Measurements from ENCODE around the gene PDSS2. TPM values are rescaled to one million over a fixed set of nuclear protein-coding genes. Genes with fewer than 3 reads are reported as not detected.
"Not testable (repeated sequence)": the region's sequence is repeated elsewhere in the genome, so short reads cannot be mapped to it uniquely, and the experiment has no call there.

The PDSS2 gene
- total RNA-seq, 1 donor from 2014 or later, result 19.7 TPM

DNA sequence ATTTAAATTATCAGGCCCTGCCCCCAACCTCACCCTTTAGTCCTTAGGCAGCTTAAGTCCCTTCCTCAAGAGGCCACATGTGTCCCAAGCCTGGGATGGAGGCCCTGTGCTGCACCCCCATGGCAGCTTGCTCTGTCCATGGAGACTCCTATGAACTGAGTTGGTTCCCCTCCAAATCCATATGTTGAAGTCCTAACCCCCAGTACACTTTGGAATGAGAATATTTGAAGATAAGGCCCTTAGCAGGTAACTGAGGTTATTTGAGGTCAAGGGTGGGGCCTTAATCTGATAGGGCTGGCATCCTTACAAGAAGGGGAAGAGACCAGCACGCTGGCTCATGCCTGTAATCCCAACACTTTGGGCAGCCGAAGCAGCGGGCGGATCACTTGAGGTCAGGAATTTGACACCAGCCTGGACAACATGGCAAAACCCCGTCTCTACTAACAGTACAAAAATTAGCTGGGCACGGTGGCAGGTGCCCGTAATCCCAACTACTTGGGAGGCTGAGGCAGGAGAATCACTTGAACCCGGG, 337.3 kb downstream of the PDSS2 start:
- TF ChIP-seq, protein P1, sequence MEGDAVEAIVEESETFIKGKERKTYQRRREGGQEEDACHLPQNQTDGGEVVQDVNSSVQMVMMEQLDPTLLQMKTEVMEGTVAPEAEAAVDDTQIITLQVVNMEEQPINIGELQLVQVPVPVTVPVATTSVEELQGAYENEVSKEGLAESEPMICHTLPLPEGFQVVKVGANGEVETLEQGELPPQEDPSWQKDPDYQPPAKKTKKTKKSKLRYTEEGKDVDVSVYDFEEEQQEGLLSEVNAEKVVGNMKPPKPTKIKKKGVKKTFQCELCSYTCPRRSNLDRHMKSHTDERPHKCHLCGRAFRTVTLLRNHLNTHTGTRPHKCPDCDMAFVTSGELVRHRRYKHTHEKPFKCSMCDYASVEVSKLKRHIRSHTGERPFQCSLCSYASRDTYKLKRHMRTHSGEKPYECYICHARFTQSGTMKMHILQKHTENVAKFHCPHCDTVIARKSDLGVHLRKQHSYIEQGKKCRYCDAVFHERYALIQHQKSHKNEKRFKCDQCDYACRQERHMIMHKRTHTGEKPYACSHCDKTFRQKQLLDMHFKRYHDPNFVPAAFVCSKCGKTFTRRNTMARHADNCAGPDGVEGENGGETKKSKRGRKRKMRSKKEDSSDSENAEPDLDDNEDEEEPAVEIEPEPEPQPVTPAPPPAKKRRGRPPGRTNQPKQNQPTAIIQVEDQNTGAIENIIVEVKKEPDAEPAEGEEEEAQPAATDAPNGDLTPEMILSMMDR (IDR thresholded peaks at IDR 0.05; ENCODE audit: borderline replicate concordance), result no peak
- Histone ChIP-seq H3K4me3 (no peak overlapping the region), H3K36me3 (no peaks in the 10 kb centered on the region), H3K27me3 (ENCODE audit: low read depth) (peaks cover 7% of the 10 kb centered on the region), H3K9me3 (replicated peaks) (no peaks in the 10 kb centered on the region), H3K4me1 (no peaks in the 10 kb centered on the region), H3K27ac (replicated peaks) (no peak overlapping the region)
- no peak for DNase-seq
- intact Hi-C loops (cut with micrococcal nuclease), result no loop called here

DNA sequence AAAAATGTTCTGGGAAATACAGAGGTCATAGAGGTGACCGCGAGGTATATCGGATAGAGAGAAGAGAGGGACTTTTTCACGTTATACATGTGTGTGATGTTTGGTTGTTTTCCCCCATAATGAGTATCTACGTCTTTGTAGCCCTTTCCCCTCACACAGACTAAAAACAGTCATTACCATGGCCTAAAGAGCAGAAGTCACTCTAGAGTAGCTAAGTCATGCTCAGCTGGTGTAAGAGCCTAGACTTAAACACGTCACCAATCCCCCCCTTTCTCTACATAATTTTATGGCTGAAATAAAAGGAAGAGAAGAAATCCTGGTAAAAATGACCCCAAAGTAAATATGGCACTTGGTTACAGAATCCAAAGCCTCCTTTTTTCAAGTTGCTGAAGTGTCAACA, 338.1 kb downstream of the PDSS2 start:
- no peaks in the 10 kb centered on the region for H3K9me3 ChIP-seq (replicated peaks)
- H3K36me3 ChIP-seq, result no peaks in the 10 kb centered on the region
- DNase-seq, result no peak
- peaks cover 7% of the 10 kb centered on the region for H3K27me3 ChIP-seq (ENCODE audit: low read depth)
- TF ChIP-seq, protein P1 (IDR thresholded peaks at IDR 0.05; ENCODE audit: borderline replicate concordance), result no peak
- H3K27ac ChIP-seq (replicated peaks), result no peak overlapping the region
- H3K4me3 ChIP-seq, result no peak overlapping the region
- H3K4me1 ChIP-seq, result peaks cover 7% of the 10 kb centered on the region
- intact Hi-C loops (cut with micrococcal nuclease), result no loop called here

DNA sequence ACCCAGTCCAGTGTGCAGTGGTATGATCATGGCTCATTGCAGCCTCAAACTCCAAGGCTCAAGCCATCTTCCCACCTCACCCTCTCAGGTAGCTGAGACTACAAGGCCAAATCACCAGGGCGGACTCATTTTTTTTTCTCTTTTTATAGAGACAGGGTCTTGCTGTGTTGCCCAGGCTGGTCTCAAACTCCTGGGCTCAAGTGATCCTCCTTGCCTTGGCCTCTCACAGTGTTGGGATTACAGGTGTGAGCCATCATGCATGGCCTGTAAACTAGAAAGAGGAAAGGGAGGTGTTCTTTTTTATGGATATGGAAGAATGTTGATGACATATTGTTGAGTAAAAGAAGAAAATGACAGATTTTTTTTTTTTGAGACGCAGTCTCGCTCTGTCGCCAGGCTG, 339.0 kb downstream of the PDSS2 start:
- TF ChIP-seq, protein P1 (IDR thresholded peaks at IDR 0.05; ENCODE audit: borderline replicate concordance), result no peak
- no peak overlapping the region for H3K4me3 ChIP-seq
- no peaks in the 10 kb centered on the region for H3K36me3 ChIP-seq
- H3K27ac ChIP-seq (replicated peaks), result no peak overlapping the region
- H3K9me3 ChIP-seq (replicated peaks), result no peaks in the 10 kb centered on the region
- H3K27me3 ChIP-seq (ENCODE audit: low read depth), result peaks cover 7% of the 10 kb centered on the region
- no peak for DNase-seq
- intact Hi-C loops (cut with micrococcal nuclease), result no loop called here
- peaks cover 15% of the 10 kb centered on the region for H3K4me1 ChIP-seq

DNA sequence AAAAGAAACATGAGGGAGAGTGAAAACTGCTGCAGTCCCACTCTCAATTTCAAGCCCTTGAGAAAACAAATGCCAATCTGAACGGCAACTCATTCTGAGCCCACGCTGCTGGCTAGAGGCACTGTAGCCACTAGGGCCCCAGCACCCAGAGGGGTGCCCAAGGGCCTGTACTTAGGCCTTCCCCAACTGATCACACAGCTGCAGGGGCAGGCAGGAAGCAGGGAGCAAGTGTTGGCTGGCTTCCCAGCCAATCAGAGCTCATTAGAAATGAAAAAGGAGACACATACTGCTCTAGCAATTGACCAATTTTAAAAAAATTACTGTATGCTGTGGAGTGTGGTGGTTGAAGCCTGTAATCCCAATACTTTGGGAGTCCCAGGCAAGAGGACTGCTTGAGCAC, 340.4 kb downstream of the PDSS2 start:
- H3K4me3 ChIP-seq, result no peak overlapping the region
- H3K27me3 ChIP-seq (ENCODE audit: low read depth), result peaks cover 7% of the 10 kb centered on the region
- H3K9me3 ChIP-seq (replicated peaks), result no peaks in the 10 kb centered on the region
- peaks cover 17% of the 10 kb centered on the region for H3K4me1 ChIP-seq
- intact Hi-C loops (cut with micrococcal nuclease), result no loop called here
- TF ChIP-seq, protein P1 (IDR thresholded peaks at IDR 0.05; ENCODE audit: borderline replicate concordance), result no peak
- no peak for DNase-seq
- H3K36me3 ChIP-seq, result no peaks in the 10 kb centered on the region
- no peak overlapping the region for H3K27ac ChIP-seq (replicated peaks)

DNA sequence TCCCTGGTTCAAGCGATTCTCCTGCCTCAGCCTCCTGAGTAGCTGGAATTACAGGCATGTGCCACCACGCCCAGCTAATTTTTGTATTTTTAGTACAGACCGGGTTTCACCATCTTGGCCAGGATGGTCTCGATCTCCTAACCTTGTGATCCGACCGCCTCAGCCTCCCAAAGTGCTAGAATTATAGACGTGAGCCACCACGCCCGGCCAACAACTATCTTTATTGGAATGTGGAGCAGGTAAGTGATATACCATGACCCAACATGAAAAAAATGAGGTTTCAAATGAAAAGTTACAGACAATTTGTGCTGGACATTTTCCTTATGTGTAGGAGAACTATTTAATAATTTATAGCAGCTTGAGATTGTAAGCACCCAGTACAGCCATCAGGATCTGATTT, 340.8 kb downstream of the PDSS2 start:
- H3K9me3 ChIP-seq (replicated peaks); H3K27ac ChIP-seq (replicated peaks); intact Hi-C loops (cut with micrococcal nuclease); H3K27me3 ChIP-seq (ENCODE audit: low read depth); DNase-seq; H3K36me3 ChIP-seq; H3K4me3 ChIP-seq: not testable (repeated sequence)
- H3K4me1 ChIP-seq, result peaks cover 21% of the 10 kb centered on the region

DNA sequence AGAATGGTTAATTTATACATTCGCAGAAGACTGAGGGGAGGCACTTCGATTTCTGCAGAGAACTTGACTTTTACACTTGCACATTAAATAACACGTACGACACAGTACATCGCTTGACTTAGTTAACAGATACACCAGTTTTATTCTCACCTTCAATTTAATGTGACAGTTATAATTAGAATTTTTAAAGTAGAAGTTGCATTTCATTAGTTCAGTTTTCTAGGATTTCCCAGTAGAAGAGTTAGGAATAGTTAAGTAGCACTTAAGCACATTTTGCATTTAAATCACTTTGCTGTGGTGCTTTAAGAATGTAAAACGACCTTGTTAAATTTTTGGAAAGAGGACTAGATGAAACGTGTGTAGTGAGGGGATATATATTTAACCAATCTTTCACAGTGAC, 342.4 kb downstream of the PDSS2 start:
- H3K4me3 ChIP-seq, result peak overlapping the region; percentile 83
- peaks cover 7% of the 10 kb centered on the region for H3K27me3 ChIP-seq (ENCODE audit: low read depth)
- no peaks in the 10 kb centered on the region for H3K9me3 ChIP-seq (replicated peaks)
- H3K4me1 ChIP-seq, result peaks cover 24% of the 10 kb centered on the region
- no peaks in the 10 kb centered on the region for H3K36me3 ChIP-seq
- intact Hi-C loops (cut with micrococcal nuclease), result no loop called here
- TF ChIP-seq, protein P1 (IDR thresholded peaks at IDR 0.05; ENCODE audit: borderline replicate concordance), result no peak
- DNase-seq, result no peak
- H3K27ac ChIP-seq (replicated peaks), result no peak overlapping the region
